Measurements from ENCODE around the gene MIER2.

GRCh38 chr19:326871-327270 lies 17.7 kb downstream of the MIER2 start:
- TF ChIP-seq, protein P1, sequence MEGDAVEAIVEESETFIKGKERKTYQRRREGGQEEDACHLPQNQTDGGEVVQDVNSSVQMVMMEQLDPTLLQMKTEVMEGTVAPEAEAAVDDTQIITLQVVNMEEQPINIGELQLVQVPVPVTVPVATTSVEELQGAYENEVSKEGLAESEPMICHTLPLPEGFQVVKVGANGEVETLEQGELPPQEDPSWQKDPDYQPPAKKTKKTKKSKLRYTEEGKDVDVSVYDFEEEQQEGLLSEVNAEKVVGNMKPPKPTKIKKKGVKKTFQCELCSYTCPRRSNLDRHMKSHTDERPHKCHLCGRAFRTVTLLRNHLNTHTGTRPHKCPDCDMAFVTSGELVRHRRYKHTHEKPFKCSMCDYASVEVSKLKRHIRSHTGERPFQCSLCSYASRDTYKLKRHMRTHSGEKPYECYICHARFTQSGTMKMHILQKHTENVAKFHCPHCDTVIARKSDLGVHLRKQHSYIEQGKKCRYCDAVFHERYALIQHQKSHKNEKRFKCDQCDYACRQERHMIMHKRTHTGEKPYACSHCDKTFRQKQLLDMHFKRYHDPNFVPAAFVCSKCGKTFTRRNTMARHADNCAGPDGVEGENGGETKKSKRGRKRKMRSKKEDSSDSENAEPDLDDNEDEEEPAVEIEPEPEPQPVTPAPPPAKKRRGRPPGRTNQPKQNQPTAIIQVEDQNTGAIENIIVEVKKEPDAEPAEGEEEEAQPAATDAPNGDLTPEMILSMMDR (IDR thresholded peaks at IDR 0.05 in 8 of 11, conservative IDR thresholded peaks at IDR 0.05 in 3 of 11): no peak
- no peak for TF ChIP-seq POLR2AphosphoS5 (IDR thresholded peaks at IDR 0.05)
- no peak for TF ChIP-seq POLR2A (IDR thresholded peaks at IDR 0.05)
